H1 (cell line): ENCODE data around the gene CD226. TPM values are rescaled to one million over a fixed set of nuclear protein-coding genes. Genes with fewer than 3 reads are reported as not detected.

Experiments
- CTCF ChIA-PET: fragments of 300-600 bp; sonication (Branson Sonifier 250); formaldehyde crosslinking; loops from one replicate; lab custom pipeline; 2021; ENCODE audit not compliant: partially characterized antibody; lab: Charles Lee
- POLR2A ChIA-PET: fragments of 300-600 bp; sonication (Branson Sonifier 250); formaldehyde crosslinking; loops from one replicate; lab custom pipeline; 2021; ENCODE audit warnings: inconsistent platforms; ENCODE audit not compliant: partially characterized antibody; lab: Charles Lee
- DNase-seq, 2 experiments: peaks; one replicate each; pipeline versions ENCODE4 v3.0.0 to v3.0.0-alpha.2; 2010 to 2022; ENCODE audit warnings: low spot score in 2 of 2, low read depth in 1 of 2, mixed read lengths in 1 of 2
- FAIRE-seq: peaks from 2 replicates; lab custom pipeline; 2011; peaks lifted over from hg19 to GRCh38; lab: Jason Lieb, UNC
- H2AFZ ChIP-seq: 2 replicates; pipeline ENCODE4 v1.8.1; 2012; ENCODE audit warnings: low read length, inconsistent platforms
- H2AK5ac ChIP-seq: 2 replicates; pipeline ENCODE4 v1.6.1; 2013; ENCODE audit warnings: low read depth, low read length
- H2BK120ac ChIP-seq: replicated peaks from 2 replicates; pipeline ENCODE3; 2013; ENCODE audit warnings: low read depth, low read length, inconsistent platforms
- H2BK12ac ChIP-seq: 2 replicates; pipeline ENCODE4 v1.6.1; 2013; ENCODE audit warnings: low read depth, low read length
- H2BK15ac ChIP-seq: 2 replicates; pipeline ENCODE4 v1.6.1; 2013; ENCODE audit warnings: low read length
- H2BK20ac ChIP-seq: 2 replicates; pipeline ENCODE4 v1.6.1; 2013; ENCODE audit warnings: low read length
- H2BK5ac ChIP-seq: 2 replicates; pipeline ENCODE4 v1.6.1; 2013; ENCODE audit warnings: low read depth, low read length
- H3K14ac ChIP-seq: 2 replicates; pipeline ENCODE4 v1.6.1; 2013; ENCODE audit warnings: inconsistent platforms; ENCODE audit not compliant: insufficient read length
- H3K18ac ChIP-seq: 2 replicates; pipeline ENCODE4 v1.6.1; 2013; ENCODE audit warnings: low read length; ENCODE audit errors: extremely low read depth
- H3K23ac ChIP-seq: 2 replicates; pipeline ENCODE4 v1.6.1; 2013; ENCODE audit warnings: inconsistent platforms; ENCODE audit not compliant: insufficient read length
- H3K23me2 ChIP-seq: 2 replicates; pipeline ENCODE4 v1.6.1; 2013; ENCODE audit warnings: low read depth, low read length
- H3K27ac ChIP-seq: 2 replicates; pipeline ENCODE4 v1.6.1; 2011; ENCODE audit warnings: low read depth, low read length, inconsistent platforms
- H3K27me3 ChIP-seq, 4 experiments: replicated peaks in 1 of 4; 1 replicate in 1 of 4; 2 replicates in 3 of 4; pipeline versions ENCODE4 v1.6.1 to v1.8.1; 2011 to 2013; ENCODE audit warnings: low read length in 3 of 4, mild to moderate bottlenecking in 3 of 4, inconsistent platforms in 2 of 4, mixed read lengths in 2 of 4, moderate library complexity in 1 of 4; ENCODE audit not compliant: control insufficient read depth in 3 of 4, insufficient read depth in 3 of 4; ENCODE audit errors: extremely low read depth in 1 of 4
- H3K36me3 ChIP-seq, 4 experiments: 2 replicates each; pipeline versions ENCODE4 v1.6.1 to v1.8.1; 2011 to 2013; ENCODE audit warnings: mild to moderate bottlenecking in 4 of 4, low read length in 3 of 4, moderate library complexity in 2 of 4, control low read depth in 1 of 4, inconsistent platforms in 1 of 4; ENCODE audit not compliant: insufficient read depth in 4 of 4, control insufficient read depth in 2 of 4
- H3K4ac ChIP-seq: replicated peaks from 2 replicates; pipeline ENCODE3; 2013; ENCODE audit warnings: low read length, low read depth, mixed read lengths, inconsistent platforms; ENCODE audit not compliant: insufficient read length
- H3K4me1 ChIP-seq, 4 experiments: replicated peaks in 1 of 4; 1 replicate in 1 of 4; 2 replicates in 3 of 4; pipeline versions ENCODE4 v1.6.1 to v1.8.1; 2011 to 2013; ENCODE audit warnings: low read length in 3 of 4, inconsistent platforms in 2 of 4, mixed read lengths in 1 of 4; ENCODE audit not compliant: insufficient read depth in 4 of 4, control insufficient read depth in 3 of 4
- H3K4me2 ChIP-seq, 2 experiments: 2 replicates each; pipeline versions ENCODE4 v1.6.1 to v1.8.1; 2011 to 2013; ENCODE audit warnings: low read depth in 2 of 2, low read length in 2 of 2, control low read depth in 1 of 2, inconsistent platforms in 1 of 2, mild to moderate bottlenecking in 1 of 2; ENCODE audit not compliant: insufficient read depth in 1 of 2
- H3K4me3 ChIP-seq, 4 experiments: fragments of 200-600, 300-600 bp in 1 of 4; sonication (generic), shearing (Covaris generic), sonication (Bioruptor Twin) in 1 of 4; 2 replicates each; pipeline versions ENCODE4 v1.5.1 to v1.8.1; 2011 to 2016; ENCODE audit warnings: low read length in 4 of 4, low read depth in 3 of 4, control low read depth in 2 of 4, inconsistent platforms in 2 of 4, mild to moderate bottlenecking in 2 of 4, mixed read lengths in 1 of 4, moderate library complexity in 1 of 4; ENCODE audit not compliant: insufficient read depth in 2 of 4; ENCODE audit errors: extremely low read depth in 1 of 4
- H3K56ac ChIP-seq: replicated peaks from 2 replicates; pipeline ENCODE3; 2013; ENCODE audit warnings: low read depth, mild to moderate bottlenecking, mixed read lengths, low read length, inconsistent platforms; ENCODE audit not compliant: insufficient read length
- H3K79me1 ChIP-seq: 2 replicates; pipeline ENCODE4 v1.6.1; 2013; ENCODE audit warnings: low read depth, low read length, control low read depth
- H3K79me2 ChIP-seq, 2 experiments: 2 replicates each; pipeline versions ENCODE4 v1.6.1 to v1.8.1; 2012 to 2013; ENCODE audit warnings: low read length in 2 of 2, mild to moderate bottlenecking in 2 of 2, inconsistent platforms in 1 of 2; ENCODE audit not compliant: insufficient read depth in 2 of 2, control insufficient read depth in 1 of 2
- H3K9ac ChIP-seq, 4 experiments: replicated peaks in 1 of 4; 1 replicate in 1 of 4; 2 replicates in 3 of 4; pipeline versions ENCODE4 v1.6.1 to v1.8.1; 2011 to 2013; ENCODE audit warnings: low read depth in 3 of 4, low read length in 3 of 4, control low read depth in 2 of 4, mild to moderate bottlenecking in 2 of 4, moderate library complexity in 2 of 4, inconsistent platforms in 1 of 4; ENCODE audit errors: extremely low read depth in 1 of 4
- H3K9me3 ChIP-seq, 2 experiments: 2 replicates each; pipeline versions ENCODE4 v1.6.1 to v1.8.1; 2012 to 2013; ENCODE audit warnings: mild to moderate bottlenecking in 2 of 2, moderate library complexity in 2 of 2, control low read depth in 1 of 2, inconsistent platforms in 1 of 2, low read depth in 1 of 2, low read length in 1 of 2, mixed read lengths in 1 of 2; ENCODE audit not compliant: insufficient read depth in 2 of 2
- H4K20me1 ChIP-seq, 2 experiments: replicated peaks in 1 of 2; 2 replicates each; pipeline versions ENCODE3 to v1.8.1; 2011 to 2013; ENCODE audit warnings: inconsistent platforms in 2 of 2, low read length in 2 of 2, mild to moderate bottlenecking in 1 of 2; ENCODE audit not compliant: insufficient read depth in 2 of 2, control insufficient read depth in 1 of 2
- H4K5ac ChIP-seq: 2 replicates; pipeline ENCODE4 v1.6.1; 2013; ENCODE audit warnings: low read length, low read depth, mixed read lengths, inconsistent platforms; ENCODE audit not compliant: insufficient read length
- H4K8ac ChIP-seq: 2 replicates; pipeline ENCODE4 v1.8.0; 2013; ENCODE audit warnings: mild to moderate bottlenecking, moderate library complexity, low read length, inconsistent platforms; ENCODE audit not compliant: insufficient read depth; ENCODE audit errors: extremely low read depth
- H4K91ac ChIP-seq: replicated peaks from 2 replicates; pipeline ENCODE3; 2013; ENCODE audit warnings: low read length, mixed read lengths, inconsistent platforms; ENCODE audit not compliant: insufficient read length
- CBX5 ChIP-seq: fragments of 300-800, 300-1000 bp; sonication (generic); IDR thresholded peaks from 2 replicates; pipeline ENCODE4 v1.7.1; 2016; ENCODE audit warnings: antibody characterized with exemption, low read length, low read depth
- CREB1 ChIP-seq: IDR thresholded peaks from 2 replicates; pipeline ENCODE4 v1.6.1; 2012; ENCODE audit warnings: inconsistent platforms
- CTBP2 ChIP-seq: IDR thresholded peaks from 2 replicates; pipeline ENCODE4 v1.7.0; 2011; ENCODE audit warnings: borderline replicate concordance, mild to moderate bottlenecking, moderate library complexity, mixed read lengths, low read length; ENCODE audit not compliant: insufficient read depth, insufficient read length
- GABPA ChIP-seq: IDR thresholded peaks from 2 replicates; pipeline ENCODE4 v1.6.1; 2011; ENCODE audit warnings: mild to moderate bottlenecking, low read length, moderate library complexity, borderline replicate concordance; ENCODE audit not compliant: insufficient read depth
- KDM1A ChIP-seq: fragments of 200-600, 300-600 bp; sonication (generic); IDR thresholded peaks from 2 replicates; pipeline ENCODE4 v1.7.1; 2016; ENCODE audit warnings: mild to moderate bottlenecking, low read length, borderline replicate concordance
- KDM5A ChIP-seq: fragments of 200-600 bp; IDR thresholded peaks from 2 replicates; pipeline ENCODE4 v1.7.1; 2012; ENCODE audit warnings: mild to moderate bottlenecking, low read length, inconsistent platforms, mixed read lengths
- MAFK ChIP-seq: IDR thresholded peaks from 2 replicates; pipeline ENCODE4 v1.6.1; 2012; ENCODE audit warnings: low read depth, mild to moderate bottlenecking, improper control_type of control experiment, low read length
- RAD21 ChIP-seq, 2 experiments: IDR thresholded peaks in 1 of 2; conservative IDR thresholded peaks in 1 of 2; 2 replicates each; pipeline ENCODE4 v1.6.1; 2011; ENCODE audit warnings: low read depth in 2 of 2, low read length in 2 of 2, improper control_type of control experiment in 1 of 2, inconsistent platforms in 1 of 2, mild to moderate bottlenecking in 1 of 2, moderate library complexity in 1 of 2
- RXRA ChIP-seq: IDR thresholded peaks from 2 replicates; pipeline ENCODE4 v1.6.1; 2011; ENCODE audit warnings: low read depth, mild to moderate bottlenecking, low read length, moderate library complexity; ENCODE audit not compliant: insufficient read depth
- SIX5 ChIP-seq: IDR thresholded peaks from 2 replicates; pipeline ENCODE4 v1.6.1; 2011; ENCODE audit warnings: mild to moderate bottlenecking, low read depth, low read length
- TAF1 ChIP-seq: IDR thresholded peaks from 2 replicates; pipeline ENCODE4 v1.6.1; 2011; ENCODE audit warnings: mild to moderate bottlenecking, low read depth, low read length
- WGBS, 2 experiments: shearing (Covaris generic) in 1 of 2; methylation state at CpG; one replicate each; pipeline versions ENCODE4 v1.1.6 to v1.1.7; 2013 to 2015; ENCODE audit warnings: low lambda C conversion rate in 2 of 2, mixed read lengths in 2 of 2, inconsistent platforms in 1 of 2, low coverage in 1 of 2, missing lambda C conversion rate in 1 of 2; ENCODE audit not compliant: insufficient replicate concordance in 2 of 2, insufficient coverage in 1 of 2, insufficient read length in 1 of 2; ENCODE audit errors: extremely low coverage in 1 of 2, missing lambda C conversion rate in 1 of 2; 5-methylcytosine and 5-hydroxymethylcytosine counted together
- polyA plus RNA-seq, 7 experiments: library from polyadenylated mRNA; depleted of rRNA in 3 of 7; stranded (reverse) in 5 of 7; unstranded in 2 of 7; fragments of >200 nt in 5 of 7; fragments of 200-250 nt in 2 of 7; gene quantifications; 1 replicate in 5 of 7; 2 replicates in 1 of 7; 4 replicates in 1 of 7; pipeline versions ENCODE4 v1.2.1 to v1.2.3, GENCODE V29; 2011 to 2013; ENCODE audit warnings: missing spikeins in 2 of 7, mixed read lengths in 2 of 7
- total RNA-seq: library from RNA; stranded (reverse); fragmentation: NEBNext Ultra II Directional; extraction: Animal tissue kit (Norgen Biotek cat#: 25700); gene quantifications from 2 replicates; pipeline ENCODE4 v1.2.1, GENCODE V29; 2021

The CD226 gene
- total and polyA plus RNA-seq, 2 of the 8 experiments (the other 6 are each of a cell fraction or from before 2014, with no cell fraction given): not detected

DNA sequence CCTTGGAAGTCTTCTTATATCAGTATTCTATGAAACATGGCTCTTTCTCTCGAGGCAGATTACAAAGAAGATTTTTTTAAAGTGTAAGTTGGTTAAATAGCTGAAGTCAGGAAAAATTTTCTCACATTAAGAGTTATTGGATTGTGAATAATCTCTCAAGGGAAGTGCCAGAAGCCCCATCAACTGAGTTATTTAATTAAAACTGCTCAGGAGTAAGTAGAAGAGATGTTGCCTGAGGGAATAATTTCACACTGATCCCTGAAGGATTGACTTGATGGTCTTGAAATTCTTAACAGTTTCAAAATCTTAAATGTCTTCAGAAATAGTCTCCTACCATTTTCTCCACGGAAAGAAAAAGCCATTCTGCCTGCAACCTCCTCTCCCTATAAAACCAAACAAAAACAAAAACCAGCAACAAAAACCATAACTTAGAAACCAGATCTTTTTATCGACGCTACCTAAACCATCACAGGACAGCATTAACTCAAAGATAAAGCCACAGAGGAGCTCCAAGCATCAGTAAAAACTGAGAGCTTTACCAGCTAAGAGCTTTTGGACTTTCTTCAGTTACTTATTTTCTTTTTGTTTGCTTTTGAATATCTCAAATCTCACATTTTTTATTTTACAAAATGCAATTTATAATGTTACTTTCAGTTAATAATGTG, 12.9 kb downstream of the CD226 start:
- no peaks in the 10 kb centered on the region; the same call in 1 of the 2 replicates for H3K23me2 ChIP-seq
- H3K27ac ChIP-seq: no peak overlapping the region
- no peaks in the 10 kb centered on the region for H3K36me3 ChIP-seq
- no peak overlapping the region for H2BK15ac ChIP-seq
- H4K91ac ChIP-seq: no peak overlapping the region
- H2BK20ac ChIP-seq: no peak overlapping the region
- H3K4me1 ChIP-seq: no peaks in the 10 kb centered on the region
- H3K14ac ChIP-seq: no peak overlapping the region
- H2BK120ac ChIP-seq: no peak overlapping the region
- H3K4me3 ChIP-seq: no peak overlapping the region
- no peak overlapping the region for H2AFZ ChIP-seq
- no peak for FAIRE-seq
- 87% methylated on average over 4 of the region's 4 CpGs; no CpG with 5 or more reads in 1 of the 2 experiments for WGBS, 2 experiments
- H3K56ac ChIP-seq: no peak overlapping the region
- H3K4me2 ChIP-seq: no peak overlapping the region
- H3K79me2 ChIP-seq: no peaks in the 10 kb centered on the region
- no peak overlapping the region for H3K9ac ChIP-seq
- no peak overlapping the region for H4K8ac ChIP-seq
- DNase-seq: no peak
- no peaks in the 10 kb centered on the region for H3K27me3 ChIP-seq
- ChIA-PET CTCF (interaction anchor here (0.7 to 1.9 kb wide), 6 partner anchors 8 to 298 kb away, joined by 3 to 7 read pairs (median 4); no protein-coding TSS in a partner anchor), POLR2A (interaction anchor here (1.3 kb wide), 1 partner anchor 9 kb away, joined by 3 read pairs; no protein-coding TSS in a partner anchor)
- no peaks in the 10 kb centered on the region for H3K79me1 ChIP-seq
- H2AK5ac ChIP-seq: no peak overlapping the region
- H3K18ac ChIP-seq: no peak overlapping the region
- no peak overlapping the region for H2BK5ac ChIP-seq
- no peak overlapping the region for H4K5ac ChIP-seq
- H2BK12ac ChIP-seq: no peak overlapping the region
- H4K20me1 ChIP-seq: no peaks in the 10 kb centered on the region
- no peak overlapping the region for H3K23ac ChIP-seq
- no peak overlapping the region for H3K4ac ChIP-seq
- H3K9me3 ChIP-seq: no peaks in the 10 kb centered on the region
- TF ChIP-seq KDM5A (no peak), TAF1 (no peak), RAD21 (IDR thresholded peaks at IDR 0.05 in 1 of 2, conservative IDR thresholded peaks at IDR 0.05 in 1 of 2; ENCODE audit: low read depth in 2 of 2, low read length in 2 of 2) (no peak), SIX5 (no peak), RXRA (no peak), MAFK (no peak), CTBP2 (no peak), KDM1A (no peak), CREB1 (no peak), GABPA (no peak), CBX5 (no peak)
